RWPE1 (cell line): ENCODE results near the gene PRPF40B.
A peak's percentile ranks its signal among the peaks of the same experiment; 100 is the strongest.

Experiments
- CTCF ChIA-PET: fragments of 350-600 bp; sonication (Branson Sonifier 250); formaldehyde crosslinking; extraction: SDS; loops from one replicate; lab custom pipeline; 2021; lab: Yijun Ruan, JAX
- POLR2A ChIA-PET: fragments of 400-600 bp; formaldehyde crosslinking; extraction: SDS; loops from one replicate; lab custom pipeline; 2020; ENCODE audit warnings: antibody characterized with exemption; ENCODE audit not compliant: low non-redundant PET; lab: Yijun Ruan, JAX
- DNase-seq: peaks from one replicate; pipeline ENCODE4 v3.0.0; 2012; ENCODE audit warnings: low spot score
- H3K27ac ChIP-seq: fragments of 450-650 bp; 2 replicates; pipeline ENCODE4 v1.5.1; 2017
- TF ChIP-seq, protein P1 (sequence below): fragments of 450-650 bp; conservative IDR thresholded peaks from 2 replicates; pipeline ENCODE4 v1.5.1; 2017; ENCODE audit warnings: low read depth, mild to moderate bottlenecking

Gene PRPF40B

DNA sequence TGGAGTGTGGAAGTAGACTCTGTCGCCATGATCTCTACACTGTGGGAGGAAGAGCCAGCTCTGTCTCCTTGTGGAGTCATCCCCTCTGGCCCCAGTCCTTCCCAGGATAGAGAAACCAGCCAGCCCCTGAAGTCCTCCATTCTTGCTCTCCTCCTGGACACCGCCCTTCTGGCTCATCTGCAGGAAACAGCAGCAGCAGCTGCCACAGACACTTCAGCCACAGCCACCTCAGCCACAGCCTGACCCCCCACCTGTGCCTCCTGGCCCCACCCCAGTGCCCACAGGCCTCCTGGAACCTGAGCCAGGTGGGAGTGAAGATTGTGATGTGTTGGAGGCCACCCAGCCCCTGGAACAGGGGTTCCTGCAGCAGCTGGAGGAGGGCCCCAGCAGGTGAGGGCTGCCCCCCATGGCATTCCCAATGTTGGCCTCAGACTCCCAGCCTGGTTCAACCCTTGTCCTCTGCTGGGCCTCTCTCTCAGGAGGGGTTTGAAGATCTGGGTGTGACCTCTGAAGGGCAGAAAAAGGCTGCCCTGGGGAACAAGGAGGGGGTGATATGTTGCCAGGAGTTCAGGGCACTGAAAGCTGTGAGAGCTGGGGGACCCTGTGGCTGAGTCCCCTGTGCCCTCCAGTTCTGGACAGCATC, 10.5 kb downstream of the PRPF40B start:
- peak overlapping the region; percentile 15; the same call in 1 of the 2 replicates for H3K27ac ChIP-seq
- no peak for DNase-seq
- TF ChIP-seq, protein P1, sequence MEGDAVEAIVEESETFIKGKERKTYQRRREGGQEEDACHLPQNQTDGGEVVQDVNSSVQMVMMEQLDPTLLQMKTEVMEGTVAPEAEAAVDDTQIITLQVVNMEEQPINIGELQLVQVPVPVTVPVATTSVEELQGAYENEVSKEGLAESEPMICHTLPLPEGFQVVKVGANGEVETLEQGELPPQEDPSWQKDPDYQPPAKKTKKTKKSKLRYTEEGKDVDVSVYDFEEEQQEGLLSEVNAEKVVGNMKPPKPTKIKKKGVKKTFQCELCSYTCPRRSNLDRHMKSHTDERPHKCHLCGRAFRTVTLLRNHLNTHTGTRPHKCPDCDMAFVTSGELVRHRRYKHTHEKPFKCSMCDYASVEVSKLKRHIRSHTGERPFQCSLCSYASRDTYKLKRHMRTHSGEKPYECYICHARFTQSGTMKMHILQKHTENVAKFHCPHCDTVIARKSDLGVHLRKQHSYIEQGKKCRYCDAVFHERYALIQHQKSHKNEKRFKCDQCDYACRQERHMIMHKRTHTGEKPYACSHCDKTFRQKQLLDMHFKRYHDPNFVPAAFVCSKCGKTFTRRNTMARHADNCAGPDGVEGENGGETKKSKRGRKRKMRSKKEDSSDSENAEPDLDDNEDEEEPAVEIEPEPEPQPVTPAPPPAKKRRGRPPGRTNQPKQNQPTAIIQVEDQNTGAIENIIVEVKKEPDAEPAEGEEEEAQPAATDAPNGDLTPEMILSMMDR: no peak
- POLR2A ChIA-PET: no interaction called here
- CTCF ChIA-PET: interaction anchor here (0.6 kb wide), 1 partner anchor 26 kb away, joined by 7 read pairs; no protein-coding TSS in a partner anchor

DNA sequence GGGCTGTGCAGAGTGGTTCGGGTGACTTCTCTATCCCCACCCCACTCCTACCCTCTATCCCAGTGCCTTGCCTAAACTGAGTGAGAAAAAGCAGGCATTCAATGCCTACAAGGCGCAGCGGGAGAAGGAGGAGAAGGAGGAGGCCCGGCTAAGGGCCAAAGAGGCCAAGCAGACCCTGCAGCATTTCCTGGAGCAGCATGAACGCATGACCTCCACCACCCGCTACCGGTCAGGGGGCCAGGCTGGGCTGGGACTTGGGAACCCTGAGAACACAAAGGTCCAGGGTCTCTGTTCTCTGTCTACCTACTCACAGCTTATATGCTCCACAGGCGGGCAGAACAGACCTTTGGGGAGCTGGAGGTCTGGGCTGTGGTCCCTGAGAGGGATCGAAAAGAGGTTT, 11.7 kb downstream of the PRPF40B start:
- TF ChIP-seq, protein P1: no peak
- CTCF ChIA-PET: interaction anchor here (0.6 to 1.2 kb wide), 2 partner anchors 45 to 144 kb away, joined by 3 read pairs; no protein-coding TSS in a partner anchor
- H3K27ac ChIP-seq: peak overlapping the region; percentile 2; the same call in 1 of the 2 replicates
- no peak for DNase-seq
- POLR2A ChIA-PET: no interaction called here

DNA sequence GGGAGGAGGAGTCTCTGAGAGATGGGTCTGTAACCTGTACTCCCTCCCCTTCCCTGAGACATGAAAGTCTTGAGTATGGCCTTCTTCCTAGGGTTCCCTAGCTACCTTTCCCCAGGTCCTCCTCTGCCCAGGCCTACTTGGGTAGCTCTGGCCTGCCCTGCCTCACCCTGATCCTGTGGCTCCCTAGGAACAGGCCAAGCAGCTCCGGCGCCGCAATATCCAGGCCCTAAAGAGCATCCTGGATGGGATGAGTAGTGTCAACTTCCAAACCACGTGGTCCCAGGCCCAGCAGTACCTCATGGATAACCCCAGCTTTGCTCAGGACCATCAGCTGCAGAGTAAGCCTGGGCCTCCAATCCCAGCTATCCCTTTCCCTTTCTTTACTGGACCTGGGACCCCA, 12.3 kb downstream of the PRPF40B start:
- H3K27ac ChIP-seq: no peak overlapping the region
- ChIA-PET POLR2A (no interaction called here), CTCF (interaction anchor here (0.6 to 1.7 kb wide), 3 partner anchors 12 to 143 kb away, joined by 3 to 5 read pairs (median 3); partner anchors contain the start of gene PRPF40B)
- TF ChIP-seq, protein P1: no peak
- DNase-seq: no peak

DNA sequence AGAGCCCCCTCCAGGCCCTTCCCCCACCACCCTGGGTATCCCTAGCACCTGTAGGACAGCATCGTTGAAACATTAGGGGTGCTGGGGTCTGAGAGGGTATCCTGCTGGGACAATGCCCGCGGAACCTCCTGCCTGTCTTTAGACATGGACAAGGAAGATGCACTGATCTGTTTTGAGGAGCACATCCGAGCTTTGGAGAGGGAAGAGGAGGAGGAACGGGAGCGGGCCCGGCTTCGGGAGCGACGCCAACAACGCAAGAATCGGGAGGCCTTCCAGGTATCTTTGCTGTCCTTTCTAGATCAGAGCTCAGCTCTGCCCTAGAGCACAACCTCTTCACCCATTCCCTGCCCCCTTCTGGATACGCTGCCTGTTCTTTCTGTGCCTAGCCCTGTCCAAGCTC, 13.2 kb downstream of the PRPF40B start:
- no peak for DNase-seq
- H3K27ac ChIP-seq: peak overlapping the region; percentile 26
- ChIA-PET POLR2A (no interaction called here), CTCF (interaction anchor here (0.6 to 1.7 kb wide), 5 partner anchors 13 to 401 kb away, joined by 3 to 5 read pairs (median 3); partner anchors contain the start of gene PRPF40B)
- TF ChIP-seq, protein P1: no peak

DNA sequence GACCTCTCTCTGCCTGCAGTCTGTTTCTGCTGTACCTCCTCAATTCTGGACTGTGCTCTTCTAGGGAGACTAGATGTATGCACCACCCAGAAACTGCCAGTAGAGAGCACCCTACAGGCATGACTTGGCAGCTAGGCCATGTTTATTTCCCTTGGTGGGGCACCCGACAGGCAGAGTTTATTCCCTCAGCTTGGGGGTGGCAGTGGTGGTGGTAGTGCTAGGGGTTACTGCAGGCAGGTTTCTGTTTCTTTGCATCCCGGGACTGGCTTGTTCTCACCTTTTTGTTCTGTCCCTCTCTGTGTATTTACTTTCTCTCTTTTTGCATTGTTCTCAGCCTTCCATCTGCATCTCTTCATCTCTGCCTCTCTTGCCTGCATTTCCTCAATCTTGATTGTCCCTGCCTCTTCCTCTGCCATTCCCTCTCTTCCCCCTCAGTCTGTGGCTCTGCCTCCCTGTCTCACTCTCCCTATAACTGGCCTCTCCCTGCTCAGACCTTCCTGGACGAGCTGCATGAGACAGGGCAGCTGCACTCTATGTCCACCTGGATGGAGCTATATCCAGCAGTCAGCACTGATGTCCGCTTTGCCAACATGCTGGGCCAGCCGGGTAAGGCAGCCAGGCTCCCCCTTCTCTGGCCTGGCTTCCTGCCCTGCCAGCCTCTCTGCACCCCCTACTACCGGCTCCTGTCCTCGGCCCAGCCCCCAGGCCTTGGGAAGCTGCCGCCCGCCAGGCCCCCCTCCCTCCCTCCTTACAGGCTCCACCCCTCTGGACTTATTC, 13.8 kb downstream of the PRPF40B start:
- POLR2A ChIA-PET: no interaction called here
- DNase-seq: no peak
- H3K27ac ChIP-seq: peak overlapping the region; percentile 26
- CTCF ChIA-PET: interaction anchor here (0.6 to 1.7 kb wide), 5 partner anchors 14 to 402 kb away, joined by 3 to 5 read pairs (median 5); partner anchors contain the start of genes FMNL3 and PRPF40B
- TF ChIP-seq, protein P1: peak; percentile 43

DNA sequence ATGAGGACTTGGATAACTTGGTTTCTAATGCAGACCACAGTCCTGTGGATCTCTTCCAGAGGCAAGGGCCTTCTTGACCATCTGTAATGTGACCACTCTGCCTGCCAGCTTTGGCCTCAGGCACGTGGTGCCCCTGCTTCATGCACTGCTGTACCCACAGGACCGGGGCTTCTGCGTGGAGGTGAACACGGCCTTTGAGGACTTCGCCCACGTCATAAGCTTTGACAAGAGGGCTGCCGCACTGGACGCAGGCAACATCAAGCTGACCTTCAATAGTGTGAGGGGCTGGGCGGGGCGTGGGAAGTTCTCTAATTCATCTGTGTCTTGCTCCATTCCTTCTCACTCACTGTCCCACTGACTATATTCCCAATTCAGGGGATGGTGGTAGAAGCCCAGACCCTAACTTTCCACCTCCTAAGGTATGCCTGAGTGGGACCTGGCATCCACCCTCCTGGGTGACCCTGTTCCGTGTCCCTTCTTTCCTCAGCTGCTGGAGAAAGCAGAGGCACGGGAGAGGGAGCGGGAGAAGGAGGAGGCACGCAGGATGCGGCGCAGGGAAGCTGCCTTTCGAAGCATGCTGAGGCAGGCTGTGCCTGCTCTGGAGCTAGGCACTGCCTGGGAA, 18.5 kb downstream of the PRPF40B start:
- TF ChIP-seq, protein P1: no peak
- no peak for DNase-seq
- POLR2A ChIA-PET: no interaction called here

More for the DNA sequence above, 18.5 kb downstream of the PRPF40B start:
- CTCF ChIA-PET: interaction anchor here (0.5 kb wide), 1 partner anchor 99 kb away, joined by 4 read pairs; the partner anchor contains the start of gene TMBIM6
- peak overlapping the region; percentile 82 for H3K27ac ChIP-seq
